Activated T-cell treated with anti-CD3 and anti-CD28 coated beads, Interleukin-2, amount 50 U/mL, for 24 hours (primary cell): ENCODE data around the gene INSRR.

Source experiments
- DNase-seq: peaks from one replicate; pipeline ENCODE4 v3.0.0-alpha.2; 2020
- H3K27ac Mint-ChIP-seq: 2 replicates; pipeline ENCODE4 v1.8.0; 2020; ENCODE audit warnings: mild to moderate bottlenecking, mixed read lengths
- H3K27me3 Mint-ChIP-seq: 2 replicates; pipeline ENCODE4 v1.8.0; 2020; ENCODE audit warnings: mixed read lengths
- H3K36me3 Mint-ChIP-seq: 2 replicates; pipeline ENCODE4 v1.8.0; 2020; ENCODE audit warnings: low read depth, mixed read lengths
- H3K4me1 Mint-ChIP-seq: 2 replicates; pipeline ENCODE4 v1.8.0; 2020; ENCODE audit warnings: low read depth, mixed read lengths
- H3K4me3 Mint-ChIP-seq: 2 replicates; pipeline ENCODE4 v1.8.0; 2020; ENCODE audit warnings: mild to moderate bottlenecking, moderate library complexity, mixed read lengths
- H3K9me3 Mint-ChIP-seq: 2 replicates; pipeline ENCODE4 v1.8.0; 2020; ENCODE audit warnings: mixed read lengths

INSRR gene

GRCh38 chr1:156795374-156795733 is 63.6 kb downstream of the INSRR start:
- Mint-ChIP-seq H3K27ac (no peak overlapping the region), H3K36me3 (peaks cover 91% of the 10 kb centered on the region), H3K27me3 (no peaks in the 10 kb centered on the region), H3K4me1 (peaks cover 1% of the 10 kb centered on the region), H3K9me3 (no peaks in the 10 kb centered on the region), H3K4me3 (no peak overlapping the region)
- DNase-seq, result no peak

GRCh38 chr1:156794506-156795373 is 64.2 kb downstream of the INSRR start:
- H3K4me1 Mint-ChIP-seq, result peaks cover 1% of the 10 kb centered on the region
- no peak for DNase-seq
- no peaks in the 10 kb centered on the region for H3K9me3 Mint-ChIP-seq
- H3K27me3 Mint-ChIP-seq, result no peaks in the 10 kb centered on the region
- H3K27ac Mint-ChIP-seq, result peak overlapping the region; percentile 22
- H3K4me3 Mint-ChIP-seq, result no peak overlapping the region
- H3K36me3 Mint-ChIP-seq, result peaks cover 91% of the 10 kb centered on the region
